Measurements from ENCODE around the gene RIMS3. TPM values are rescaled to one million over a fixed set of nuclear protein-coding genes. Genes with fewer than 3 reads are reported as not detected.

The RIMS3 gene
- total and polyA plus RNA-seq, 8 donors: 1.3 to 5.0 (median 1.8) TPM

GRCh38 chr1:40607921-40608320, 57.6 kb downstream of the RIMS3 start:
- Histone ChIP-seq H3K36me3 (no peaks in the 10 kb centered on the region), H3K27me3 (no peaks in the 10 kb centered on the region), H3K9me3 (no peaks in the 10 kb centered on the region), H3K27ac (no peak overlapping the region), H3K4me1 (no peaks in the 10 kb centered on the region), H3K4me3 (no peak overlapping the region)
- intact Hi-C loops (cut with DNase I): no loop called here
- TF ChIP-seq CTCF (IDR thresholded peaks at IDR 0.05): no peak
- DNase-seq: no peak
- no peak for ATAC-seq

GRCh38 chr1:40606978-40607377, 58.5 kb downstream of the RIMS3 start:
- no peak for DNase-seq
- ATAC-seq: peak; percentile 61
- intact Hi-C loops (cut with DNase I): no loop called here

GRCh38 chr1:40606194-40606593, 59.3 kb downstream of the RIMS3 start:
- no peak for DNase-seq
- no peaks in the 10 kb centered on the region for H3K4me1 ChIP-seq
- no peak overlapping the region for H3K4me3 ChIP-seq
- H3K27me3 ChIP-seq: no peaks in the 10 kb centered on the region
- no peak for ATAC-seq
- no peak overlapping the region for H3K27ac ChIP-seq
- no peaks in the 10 kb centered on the region for H3K36me3 ChIP-seq
- intact Hi-C loops (cut with DNase I): no loop called here
- no peak for TF ChIP-seq CTCF (IDR thresholded peaks at IDR 0.05)
- H3K9me3 ChIP-seq: no peaks in the 10 kb centered on the region

More at GRCh38 chr1:40606978-40607377, 58.5 kb downstream of the RIMS3 start:
- H3K27me3 ChIP-seq: no peaks in the 10 kb centered on the region
- TF ChIP-seq CTCF (IDR thresholded peaks at IDR 0.05): no peak
- no peaks in the 10 kb centered on the region for H3K4me1 ChIP-seq
- H3K36me3 ChIP-seq: no peaks in the 10 kb centered on the region
- H3K4me3 ChIP-seq: no peak overlapping the region
- H3K9me3 ChIP-seq: no peaks in the 10 kb centered on the region
- H3K27ac ChIP-seq: no peak overlapping the region

- DNase-seq (no peak), ATAC-seq (no peak)
- Histone ChIP-seq H3K9me3 (no peaks in the 10 kb centered on the region), H3K27ac (no peak overlapping the region), H3K4me1 (no peaks in the 10 kb centered on the region), H3K36me3 (no peaks in the 10 kb centered on the region), H3K27me3 (no peaks in the 10 kb centered on the region), H3K4me3 (no peak overlapping the region)
- no peak for TF ChIP-seq CTCF (IDR thresholded peaks at IDR 0.05)
- intact Hi-C loops (cut with DNase I): no loop called here
Observed at GRCh38 chr1:40599926-40600325, 65.6 kb downstream of the RIMS3 start.

GRCh38 chr1:40595623-40596022, 69.9 kb downstream of the RIMS3 start:
- Histone ChIP-seq H3K4me3 (no peak overlapping the region), H3K9me3 (no peaks in the 10 kb centered on the region), H3K36me3 (no peaks in the 10 kb centered on the region), H3K27me3 (no peaks in the 10 kb centered on the region), H3K4me1 (no peaks in the 10 kb centered on the region), H3K27ac (no peak overlapping the region)
- intact Hi-C loops (cut with DNase I): no loop called here
- no peak for TF ChIP-seq CTCF (IDR thresholded peaks at IDR 0.05)
- DNase-seq (no peak), ATAC-seq (no peak)
